Activated CD8-positive, alpha-beta memory T cell treated with anti-CD3 and anti-CD28 coated beads, Interleukin-2, amount 50 U/mL, for 48 hours (primary cell): Measurements from ENCODE around the gene SLC38A6.

ENCODE experiments used
- DNase-seq: peaks from one replicate; pipeline ENCODE4 v3.0.0-alpha.2; 2020

SLC38A6 gene

DNA sequence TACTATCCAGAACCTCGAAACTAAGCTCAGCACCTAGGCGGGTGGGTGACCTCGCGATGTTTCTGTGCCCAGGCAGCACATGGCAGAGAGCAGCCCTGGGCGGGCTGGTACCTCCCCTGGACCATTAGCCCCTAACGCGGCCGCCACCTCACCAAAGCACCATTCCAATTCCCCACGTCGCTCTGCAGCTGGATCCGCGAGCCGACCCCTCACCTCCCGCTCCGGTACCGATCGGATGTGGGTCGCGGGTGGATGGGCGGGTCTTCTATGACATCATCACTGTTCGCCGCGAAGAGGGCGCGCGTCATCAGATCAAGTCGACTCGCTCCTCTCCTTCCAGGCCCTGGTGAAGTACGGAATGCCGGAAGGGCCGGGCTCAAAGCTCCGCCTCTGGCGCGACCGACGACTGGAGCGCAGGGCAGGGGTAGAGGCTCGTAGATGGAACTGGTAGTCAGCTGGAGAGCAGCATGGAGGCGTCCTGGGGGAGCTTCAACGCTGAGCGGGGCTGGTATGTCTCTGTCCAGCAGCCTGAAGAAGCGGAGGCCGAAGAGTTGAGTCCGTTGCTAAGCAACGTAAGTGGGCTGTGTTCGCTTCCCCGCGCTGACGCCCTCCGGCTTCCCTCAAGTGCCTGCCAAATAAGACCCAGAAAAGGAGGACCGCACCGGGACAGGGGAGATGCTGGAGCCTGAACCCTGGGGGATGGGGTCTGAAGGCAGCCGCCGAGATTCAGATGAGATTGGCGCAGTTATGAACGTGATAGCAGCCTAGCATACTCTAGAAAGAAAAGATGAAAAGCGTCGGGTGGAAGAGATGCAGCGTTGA, at the start of gene SLC38A6, which contains the start of gene TRMT5:
Gene SLC38A6, plus strand, starts transcription at position 435 of the 822 bp plus-strand sequence. Its CDS starts 33 bp downstream, at position 468.
Gene TRMT5, minus strand, starts transcription at position 269 of the 822 bp plus-strand sequence. Its CDS starts 106 bp downstream, at position 163.
- peak; percentile 95 for DNase-seq

DNA sequence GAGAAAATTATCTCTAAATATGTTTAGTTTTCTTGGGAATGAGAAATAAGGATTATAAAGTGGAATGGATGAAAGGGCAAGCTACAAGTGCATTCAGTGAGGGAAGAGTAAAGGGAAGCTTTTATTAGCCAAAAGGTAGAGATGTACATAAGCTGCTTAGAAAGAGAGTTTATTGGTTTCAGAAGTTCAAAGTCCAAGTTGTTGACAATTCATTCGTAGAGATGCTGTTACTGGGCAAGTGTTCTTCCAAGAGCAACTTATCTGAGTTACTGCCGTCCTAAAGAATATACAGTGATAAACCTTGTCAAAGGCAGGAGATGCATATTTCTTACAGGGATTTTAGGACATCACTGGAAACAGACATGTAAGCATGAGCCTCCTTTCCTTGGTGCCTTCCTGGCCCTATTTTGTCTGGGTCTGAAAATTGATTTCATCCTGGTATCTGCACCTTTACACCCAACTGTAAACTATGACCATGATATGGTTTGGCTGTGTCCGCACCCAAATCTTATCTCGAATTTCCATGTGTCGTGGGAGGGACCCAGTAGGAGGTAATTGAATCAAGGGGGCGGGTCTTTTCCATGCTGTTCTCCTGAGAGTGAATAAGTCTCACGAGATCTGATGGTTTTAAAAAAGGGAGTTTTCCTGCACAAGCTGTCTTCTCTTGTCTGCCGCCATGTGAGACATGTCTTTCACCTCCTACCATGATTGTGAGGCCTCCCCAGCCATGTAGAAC, 47.0 kb upstream of the SLC38A6 start:
- DNase-seq, result no peak

DNA sequence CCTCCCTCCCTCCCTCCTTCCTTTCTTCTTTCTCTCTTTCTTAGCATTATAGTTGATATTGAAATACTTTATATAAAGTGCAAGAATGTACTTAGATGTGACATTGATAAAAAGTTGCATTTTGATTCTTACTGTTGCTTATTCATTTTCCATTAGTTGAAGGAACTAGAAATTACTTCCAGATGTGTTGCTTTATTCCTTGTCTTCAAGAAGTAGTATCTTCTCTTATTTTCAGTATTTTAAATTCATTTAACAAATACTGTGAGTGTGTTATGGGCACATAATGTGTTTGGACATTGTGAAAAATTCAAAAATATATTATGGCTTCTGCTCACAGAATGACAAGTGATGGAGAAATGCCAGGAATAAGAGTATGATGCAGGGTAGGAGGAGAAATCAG, 45.7 kb upstream of the SLC38A6 start:
- DNase-seq, result no peak

DNA sequence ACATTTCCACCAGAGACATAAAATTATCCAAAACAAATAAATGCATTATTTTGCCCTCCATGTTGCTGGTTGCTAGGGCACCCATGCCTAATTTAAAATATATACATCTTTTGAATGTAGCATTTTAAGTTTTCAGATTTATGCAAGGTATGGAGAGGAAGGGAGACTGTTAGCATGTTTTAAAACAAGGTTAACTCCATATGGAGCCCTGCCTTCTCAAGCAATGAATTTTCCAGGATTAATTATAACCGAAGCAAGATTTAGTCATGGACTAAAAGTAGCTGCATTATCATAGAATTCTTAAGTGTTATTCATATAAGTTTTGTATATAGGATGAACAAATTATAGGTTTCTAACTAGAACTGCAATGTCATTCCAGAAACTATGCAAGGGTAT, 37.4 kb upstream of the SLC38A6 start:
- no peak for DNase-seq

DNA sequence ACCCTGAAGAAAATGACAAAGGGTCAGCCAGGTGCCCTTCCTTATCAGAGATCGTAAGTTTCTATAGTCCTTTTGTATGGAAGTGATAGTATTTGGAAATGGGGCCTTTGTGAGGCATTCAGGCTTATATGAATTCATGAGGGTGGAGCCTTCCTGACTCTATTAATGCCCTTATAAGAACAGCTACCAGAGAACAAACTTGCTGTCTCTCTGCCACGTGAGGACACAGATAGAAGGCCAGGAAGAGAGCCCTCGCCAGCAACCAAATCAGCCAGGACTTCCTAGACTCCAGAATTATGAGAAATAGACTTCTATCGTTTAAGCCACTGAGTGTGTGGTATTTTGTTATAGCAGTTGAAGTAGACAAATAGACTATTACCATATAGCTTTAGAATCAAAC, 36.8 kb upstream of the SLC38A6 start:
- no peak for DNase-seq

DNA sequence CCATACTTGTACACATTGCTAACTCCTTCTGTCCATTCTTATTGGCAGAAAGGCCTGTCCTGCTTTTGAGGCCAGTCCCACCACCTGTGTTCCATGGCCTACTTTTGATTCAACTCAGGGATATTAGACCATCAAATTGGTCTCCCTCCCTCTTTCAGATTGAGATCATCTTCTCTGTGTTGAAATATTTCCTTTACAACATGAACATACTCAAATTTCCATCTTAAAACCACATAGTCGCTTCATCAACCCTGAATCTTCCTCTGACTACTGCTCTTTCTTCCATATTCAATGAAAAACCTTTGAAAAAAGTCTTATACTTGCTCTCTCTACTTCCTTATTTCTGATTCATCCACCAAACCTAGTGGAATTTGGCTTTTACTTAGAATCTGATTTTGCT, 35.1 kb upstream of the SLC38A6 start:
- DNase-seq, result no peak

DNA sequence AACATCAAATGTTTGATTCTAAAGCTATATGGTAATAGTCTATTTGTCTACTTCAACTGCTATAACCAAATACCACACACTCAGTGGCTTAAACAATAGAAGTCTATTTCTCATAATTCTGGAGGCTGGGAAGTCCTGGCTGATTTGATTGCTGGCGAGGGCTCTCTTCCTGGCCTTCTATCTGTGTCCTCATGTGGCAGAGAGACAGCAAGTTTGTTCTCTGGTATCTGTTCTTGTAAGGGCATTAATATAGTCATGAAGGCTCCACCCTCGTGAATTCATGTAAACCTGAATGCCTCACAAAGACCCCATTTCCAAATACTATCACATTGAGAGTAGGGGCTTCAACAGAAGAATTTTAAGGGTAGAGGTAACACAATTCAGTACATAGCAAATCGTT, 34.3 kb upstream of the SLC38A6 start:
- DNase-seq, result no peak

DNA sequence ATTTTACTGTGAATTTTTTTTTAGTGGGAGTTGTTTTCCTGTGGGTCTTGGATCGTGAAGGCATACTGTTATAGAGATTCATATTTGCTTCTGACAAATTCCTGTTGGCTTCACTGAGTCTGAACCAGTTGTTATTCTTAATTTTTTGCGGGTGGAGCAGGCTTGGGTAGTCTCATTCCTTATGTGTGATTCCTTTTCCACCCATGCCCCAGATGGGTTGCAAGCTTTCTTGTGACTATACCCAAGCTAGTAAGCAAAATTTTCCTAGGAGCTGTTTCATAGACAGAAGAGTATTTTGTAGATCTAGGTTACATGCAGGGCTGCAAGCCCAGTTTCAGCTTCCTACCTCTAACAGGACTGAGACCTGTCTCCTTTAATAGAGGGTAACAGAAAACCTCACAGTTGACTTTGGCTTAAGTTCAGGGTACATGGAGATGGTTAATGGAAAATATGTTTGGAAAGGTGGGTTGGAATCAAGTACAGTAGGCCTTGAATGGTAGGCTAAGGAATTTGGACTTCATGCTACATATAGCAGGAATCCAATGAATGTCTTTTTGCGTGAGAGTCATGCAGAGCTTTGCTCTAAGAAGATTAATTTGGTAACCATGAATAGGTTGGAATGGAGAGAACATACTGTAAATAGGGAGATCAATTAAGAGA, 29.1 kb upstream of the SLC38A6 start:
- DNase-seq, result no peak

DNA sequence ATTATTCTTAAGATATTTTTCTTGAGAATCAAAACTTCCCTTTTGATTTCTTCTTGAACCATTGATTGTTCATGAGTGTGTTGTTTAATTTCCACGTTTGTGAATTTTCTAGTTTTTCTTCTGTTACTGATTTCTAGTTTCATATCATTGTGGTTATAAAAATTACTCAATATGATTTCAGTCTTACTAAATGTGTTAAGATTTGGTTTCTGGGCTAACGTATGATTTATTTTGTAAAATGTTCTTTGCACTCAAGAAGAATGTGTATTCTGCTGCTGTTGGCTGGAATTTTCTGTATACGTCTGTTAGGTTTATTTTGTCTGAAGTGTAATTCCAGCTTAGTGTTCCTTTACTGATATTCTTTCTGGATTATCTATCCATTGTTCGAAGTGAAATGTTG, 24.8 kb upstream of the SLC38A6 start:
- DNase-seq, result no peak

DNA sequence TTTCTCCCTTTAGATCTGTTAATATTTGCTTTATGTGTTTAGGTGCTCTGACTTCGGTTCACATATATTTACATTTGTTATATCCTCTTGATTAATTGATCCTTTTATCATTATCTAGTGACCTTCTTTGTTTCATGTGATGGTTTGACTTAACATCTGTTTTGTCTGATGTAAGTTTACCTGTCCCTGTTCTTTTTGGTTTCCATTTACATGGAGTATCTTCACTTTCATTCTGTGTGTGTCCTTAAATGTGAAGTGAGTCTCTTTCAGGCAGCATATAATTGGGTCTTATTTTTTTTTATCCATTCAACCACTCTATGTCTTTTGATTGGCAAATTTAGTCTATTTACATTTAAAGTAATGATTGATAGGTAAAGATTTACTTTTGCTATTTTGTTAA, 24.4 kb upstream of the SLC38A6 start:
- DNase-seq, result no peak

DNA sequence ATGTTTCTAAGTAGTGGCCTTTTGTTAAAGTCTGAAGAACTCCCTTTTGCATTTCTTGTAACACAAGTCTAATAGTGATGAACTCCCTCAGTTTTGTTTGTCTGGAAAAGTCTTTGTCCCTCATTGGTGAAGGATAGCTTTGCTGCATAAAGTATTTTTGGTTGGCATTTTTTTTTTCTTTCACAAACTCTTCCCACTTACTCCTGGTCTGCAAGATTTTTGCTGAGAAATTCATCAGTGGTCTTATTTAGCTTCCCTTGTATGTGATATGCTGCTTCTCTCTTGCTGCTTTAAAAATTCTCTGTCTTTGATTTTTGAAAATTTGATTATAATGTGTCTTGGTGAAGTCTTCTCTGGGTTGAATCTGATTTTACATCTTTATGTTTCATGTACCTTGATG, 22.9 kb upstream of the SLC38A6 start:
- DNase-seq, result no peak

DNA sequence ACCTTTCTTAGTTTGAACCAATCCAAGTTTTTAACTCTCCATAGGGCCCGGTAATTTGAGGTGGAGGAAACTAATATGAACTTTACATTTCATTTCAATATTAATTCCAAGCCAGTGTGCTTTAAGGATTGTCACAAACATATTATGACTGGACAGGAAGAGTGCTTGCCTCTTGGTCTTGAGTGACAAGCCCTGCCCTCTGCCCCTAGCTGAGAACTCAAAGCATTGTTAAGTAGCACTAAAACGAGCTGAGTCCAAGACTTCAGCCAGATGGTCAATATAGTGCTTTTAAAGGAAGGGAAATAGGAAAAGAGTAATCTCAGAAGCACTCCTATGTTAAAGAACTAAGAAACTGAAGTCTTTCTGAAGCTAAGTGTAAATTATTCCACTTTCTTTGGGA, 17.3 kb upstream of the SLC38A6 start:
- no peak for DNase-seq

DNA sequence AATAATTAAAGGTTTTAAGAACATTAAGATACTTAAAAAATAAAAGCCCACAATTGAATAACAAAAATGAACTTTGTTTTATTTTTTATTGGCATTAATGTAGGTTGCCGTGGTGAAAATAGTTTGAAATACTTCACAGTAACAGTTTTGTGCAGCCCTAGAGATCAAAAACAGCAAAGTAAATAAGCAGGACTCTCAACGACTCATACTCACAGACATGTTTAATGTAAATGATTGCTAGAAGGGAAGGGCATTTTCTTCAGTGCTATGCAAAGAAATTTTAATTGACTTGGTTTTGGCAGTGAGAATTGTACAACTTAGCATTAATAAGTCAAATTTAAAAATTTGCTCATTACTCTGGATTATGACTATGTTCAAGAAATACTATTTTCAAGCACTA, 16.1 kb upstream of the SLC38A6 start:
- no peak for DNase-seq

DNA sequence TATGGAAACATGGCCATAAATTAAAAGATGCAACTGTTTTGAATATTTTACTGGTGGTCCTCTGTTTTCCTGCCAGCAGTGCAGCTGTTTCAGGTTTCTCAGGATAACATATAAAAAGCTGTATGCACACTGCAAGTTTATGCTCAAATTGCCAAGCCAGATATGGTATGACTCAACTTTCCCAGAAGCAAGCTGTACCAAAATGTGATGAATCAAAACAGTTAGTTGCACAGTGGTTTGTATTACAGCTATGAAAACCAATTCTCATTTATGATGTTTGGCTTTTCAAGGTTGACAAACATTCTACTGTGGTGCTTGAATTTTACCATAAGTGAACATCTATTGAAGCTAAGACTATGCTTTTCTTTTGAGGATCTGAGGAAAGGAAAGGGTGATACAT, 15.6 kb upstream of the SLC38A6 start:
- no peak for DNase-seq

DNA sequence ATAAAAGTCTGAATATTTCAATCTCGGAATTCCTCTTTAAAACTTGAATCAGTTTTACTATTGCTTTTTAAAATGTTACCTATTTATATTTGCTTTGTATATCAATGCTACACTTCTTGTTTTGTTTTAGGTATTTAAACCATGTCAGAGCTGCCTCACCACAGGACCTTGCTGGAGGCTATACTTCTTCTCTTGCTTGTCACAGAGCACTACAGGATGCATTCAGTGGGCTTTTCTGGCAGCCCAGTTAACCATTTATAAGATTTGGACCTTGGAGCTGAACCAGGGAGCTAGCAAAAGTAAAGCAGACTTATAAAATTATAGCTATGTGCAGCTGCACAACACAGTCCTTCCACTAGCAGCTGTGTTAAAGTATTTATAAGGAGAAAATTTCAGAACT, 12.9 kb upstream of the SLC38A6 start:
- no peak for DNase-seq

DNA sequence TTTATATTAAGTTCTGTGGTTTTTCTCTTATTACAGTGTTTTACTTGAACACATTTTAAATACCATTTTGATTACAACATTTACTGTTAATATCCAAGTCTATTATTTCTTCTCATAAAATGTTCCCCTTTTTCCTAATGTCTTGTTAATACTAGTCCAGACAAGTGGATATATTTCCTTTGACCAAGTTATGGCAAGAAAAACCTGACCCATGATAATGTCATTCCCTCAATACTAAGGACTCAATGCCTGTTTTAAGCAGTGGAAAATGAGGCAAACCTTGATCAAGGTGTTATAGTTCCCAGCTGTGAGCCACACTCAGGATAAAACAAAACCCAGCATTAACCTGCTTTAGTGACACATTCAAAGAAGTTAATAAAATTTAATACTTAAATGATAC, 12.4 kb upstream of the SLC38A6 start:
- no peak for DNase-seq

DNA sequence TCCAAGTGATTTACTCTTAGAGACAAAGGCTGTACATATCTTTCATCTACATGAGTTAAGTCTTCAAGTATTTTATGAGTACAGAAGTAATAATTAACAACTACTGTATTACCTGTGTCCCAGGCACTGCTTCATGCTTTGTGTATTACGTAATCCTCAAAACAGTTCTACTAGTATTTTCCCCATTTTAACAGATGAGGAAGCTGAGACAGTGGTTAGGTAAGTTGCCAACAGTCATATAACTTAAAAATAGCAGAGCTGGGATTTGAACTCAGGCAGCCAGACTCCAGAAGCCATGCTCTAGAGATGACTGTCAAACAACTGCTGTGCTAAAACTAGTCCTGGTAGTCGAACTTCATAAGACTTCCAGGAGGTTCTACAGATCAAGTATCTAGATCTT, 10.9 kb upstream of the SLC38A6 start:
- DNase-seq, result no peak

DNA sequence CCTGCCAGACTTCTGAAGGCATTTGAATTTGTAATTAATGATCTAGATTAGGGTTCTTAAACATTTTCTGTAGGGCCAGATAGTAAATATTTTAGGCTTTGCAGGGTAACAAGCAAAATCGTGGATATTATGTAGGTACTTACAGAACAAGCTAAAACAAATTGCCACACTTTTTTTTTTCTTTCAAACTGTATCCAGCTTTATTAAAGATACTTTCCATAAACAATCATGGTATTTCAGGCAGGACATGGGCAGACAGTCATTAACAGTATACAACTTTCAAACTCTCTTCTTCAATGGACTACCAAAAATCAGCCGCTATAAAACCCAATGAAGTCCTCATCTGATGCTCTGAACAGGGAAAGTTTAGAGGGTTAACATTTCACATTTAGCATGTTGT, 9.8 kb upstream of the SLC38A6 start:
- DNase-seq, result no peak

DNA sequence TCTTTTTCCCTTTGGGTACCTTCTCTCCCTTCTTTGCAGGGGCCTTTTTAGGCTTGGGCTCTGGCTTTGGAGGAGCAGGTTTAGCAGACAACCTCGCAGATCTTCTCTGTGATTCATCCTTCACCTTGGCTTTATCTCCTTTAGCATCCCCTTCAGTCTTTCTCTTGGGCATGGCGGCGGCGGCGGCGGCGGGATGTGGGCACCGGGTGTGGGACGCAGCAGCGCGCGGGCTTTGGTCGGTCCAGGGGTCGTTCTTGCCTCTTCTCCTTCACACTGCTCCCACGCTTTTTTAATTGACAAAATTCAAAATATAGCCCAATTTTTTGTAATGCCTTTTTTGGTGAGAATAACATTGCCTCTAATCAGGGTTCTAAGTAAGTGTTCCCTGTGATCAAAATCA, 8.8 kb upstream of the SLC38A6 start:
- no peak for DNase-seq

DNA sequence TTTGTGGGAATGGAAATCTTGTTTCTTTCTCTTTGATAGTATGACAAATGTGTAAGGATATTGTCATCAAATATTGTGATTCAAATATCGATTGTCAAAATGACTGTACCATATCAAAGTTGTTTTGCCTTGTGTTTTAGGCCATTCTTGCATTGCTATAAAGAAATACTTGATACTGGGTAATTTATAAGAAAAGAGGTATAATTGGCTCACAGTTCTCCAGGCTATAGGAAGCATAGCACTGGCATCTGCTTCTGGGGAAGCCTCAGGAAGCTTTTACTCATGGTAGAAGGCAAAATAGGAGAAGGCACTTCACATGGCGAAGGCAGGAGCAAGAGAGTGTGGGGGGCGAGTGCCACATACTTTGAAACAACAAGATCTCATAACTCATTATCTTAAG, 8.0 kb upstream of the SLC38A6 start:
- no peak for DNase-seq

DNA sequence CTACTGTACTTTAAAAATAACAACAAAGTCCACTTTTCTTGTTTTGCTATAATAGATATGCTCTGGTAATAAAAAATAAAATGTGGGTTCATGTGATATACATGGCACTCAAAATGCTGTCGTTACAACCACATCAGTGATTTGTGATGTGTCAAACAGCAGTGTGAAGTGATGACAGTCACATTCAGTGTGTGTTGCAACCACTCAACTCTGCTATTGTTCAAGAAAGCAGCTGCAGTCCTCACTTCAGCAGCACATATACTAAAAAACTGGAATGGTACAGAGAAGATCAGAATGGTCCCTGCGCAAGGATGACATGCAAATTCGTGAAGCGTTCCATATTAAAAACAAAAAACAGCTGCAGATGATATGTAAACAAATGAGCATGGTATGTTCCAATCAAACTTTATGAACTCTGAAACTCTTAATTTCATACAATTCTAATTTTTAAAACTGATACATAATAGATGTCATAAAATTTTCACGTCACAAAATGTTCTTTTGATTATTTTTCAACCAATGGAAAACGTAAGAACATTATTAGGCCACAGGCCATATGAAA, 6.9 kb upstream of the SLC38A6 start:
- DNase-seq, result no peak

DNA sequence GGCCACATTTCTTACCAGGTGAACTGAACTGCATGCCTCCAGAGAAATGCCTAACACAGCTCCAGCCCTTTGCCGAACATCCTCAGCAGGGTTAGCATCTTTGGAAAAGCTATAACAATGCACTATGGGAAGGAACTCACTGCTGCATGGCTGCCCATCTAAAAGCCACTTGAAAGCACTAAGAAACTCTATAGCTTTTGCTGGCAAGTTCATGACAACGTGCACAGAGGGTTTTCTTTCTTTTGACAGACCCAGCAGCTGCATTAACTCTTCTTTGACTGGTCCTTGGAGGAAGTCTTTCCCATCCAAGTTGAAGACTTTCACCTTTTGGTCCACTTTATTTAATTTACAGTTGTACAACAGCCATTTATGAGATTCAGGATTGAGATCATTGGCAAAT, 5.5 kb upstream of the SLC38A6 start:
- no peak for DNase-seq

DNA sequence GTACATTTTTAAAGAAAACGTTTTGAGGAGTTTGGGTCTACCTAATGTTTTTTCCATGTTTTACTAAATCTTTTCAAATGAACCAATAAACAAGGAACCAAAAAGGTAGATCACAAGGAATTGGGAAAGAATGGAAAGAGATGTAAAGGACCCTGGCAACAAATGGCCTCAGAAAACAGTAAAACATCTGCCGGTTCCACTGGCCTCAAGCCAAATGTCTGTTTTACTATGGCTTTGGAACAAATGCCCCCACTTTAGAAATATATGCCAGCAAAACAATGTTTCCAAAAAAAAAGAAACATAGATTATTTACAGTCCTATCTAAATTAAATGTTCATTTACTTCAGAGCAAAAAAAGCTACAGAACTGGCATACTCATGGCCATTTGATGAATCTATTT, 3.2 kb upstream of the SLC38A6 start:
- DNase-seq, result no peak
